Ovary (tissue), 9 donors: ENCODE results near the gene FNDC3A. TPM values are rescaled to one million over a fixed set of nuclear protein-coding genes. Genes with fewer than 3 reads are reported as not detected.

Source experiments
- DNase-seq, 5 donors: peaks; one replicate each; pipeline ENCODE4 v3.0.0-alpha.2; 2019 to 2020
- H3K27ac ChIP-seq, 2 donors: fragments of 200-600 bp; one replicate each; pipeline versions ENCODE4 v1.5.1 to v1.8.0; 2019 to 2022
- H3K27me3 ChIP-seq: fragments of 200-600 bp; one replicate; pipeline ENCODE4 v1.8.0; 2022
- H3K36me3 ChIP-seq: fragments of 200-600 bp; sonication (generic); one replicate; pipeline ENCODE4 v1.5.1; 2019
- H3K4me1 ChIP-seq: one replicate; pipeline ENCODE4 v1.8.1; 2013; ENCODE audit warnings: mild to moderate bottlenecking, moderate library complexity; ENCODE audit not compliant: insufficient read depth
- H3K4me3 ChIP-seq: fragments of 200-600 bp; sonication (generic); one replicate; pipeline ENCODE4 v1.5.1; 2017
- H3K9me3 ChIP-seq, 2 donors: fragments of 200-600 bp in 1 of 2; sonication (generic) in 1 of 2; one replicate each; pipeline versions ENCODE4 v1.5.1 to v1.8.1; 2013 to 2019; ENCODE audit warnings: mild to moderate bottlenecking in 1 of 2, moderate library complexity in 1 of 2
- EP300 ChIP-seq: sonication (generic); formaldehyde crosslinking; IDR thresholded peaks from one replicate; pipeline ENCODE4 v1.6.1; 2017; ENCODE audit warnings: antibody characterized with exemption
- POLR2A ChIP-seq: fragments of 450-650 bp; IDR thresholded peaks from one replicate; pipeline ENCODE4 v1.6.1; 2017; ENCODE audit warnings: antibody characterized with exemption, mild to moderate bottlenecking, moderate library complexity
- WGBS, 3 donors: extraction: QIAGEN DNeasy Blood & Tissue Kit in 1 of 3; methylation state at CpG; one replicate each; pipeline versions ENCODE4 v1.1.5 to v1.1.7; 2013 to 2017; 5-methylcytosine and 5-hydroxymethylcytosine counted together
- intact Hi-C, 4 donors: fragments of 100-400 bp; cut with DNase I; formaldehyde crosslinking; loops; one replicate each; pipeline versions ENCODE4 v1.11.0 to v1.15.1; 2022 to 2023
- polyA plus RNA-seq, 2 donors: library from polyadenylated mRNA; stranded (reverse); fragments of 200-250 nt in 1 of 2; fragments of 350-450 nt in 1 of 2; fragmentation: Illumina TruSeq in 1 of 2; extraction: RNeasy Lipid Tissue Mini Kit (QIAGEN cat#74804) in 1 of 2; gene quantifications; one replicate each; pipeline ENCODE4 v1.2.3, GENCODE V29; 2013 to 2014
- total RNA-seq, 7 donors: library from RNA; depleted of rRNA in 2 of 7; stranded (reverse); fragments of >200 nt in 2 of 7; fragmentation: NEBNext Ultra II Directional in 3 of 7; extraction: Animal tissue kit (Norgen Biotek cat#: 25700) in 3 of 7; gene quantifications; one replicate each; pipeline versions ENCODE4 v1.1.0 to v1.2.4, GENCODE V29; 2016 to 2023
- TF ChIP-seq, protein P1 (sequence below), 3 donors: fragments of 450-650 bp in 2 of 3; fragments of 200-600 bp in 1 of 3; IDR thresholded peaks; one replicate each; pipeline versions ENCODE4 v1.5.1 to v1.8.0; 2016 to 2022; ENCODE audit warnings: antibody characterized with exemption in 3 of 3, mild to moderate bottlenecking in 1 of 3
- donor health status: DM: no; HTN: no; CAD: no; lungs with moderate emphysema.
- donor health status: DM: no; HTN: no; CAD: no.
- donor health status: Bipolar disorder and iron deficiency.
- donor health status: DM: yes; HTN: yes; CAD: no.
- donor health status: DM: no; HTN: no; CAD: no.
- donor health status: DM: yes; HTN: yes; CAD: no.

FNDC3A gene
- total and polyA plus RNA-seq, 9 donors: 25.5 to 71.6 (median 58.2) TPM

DNA sequence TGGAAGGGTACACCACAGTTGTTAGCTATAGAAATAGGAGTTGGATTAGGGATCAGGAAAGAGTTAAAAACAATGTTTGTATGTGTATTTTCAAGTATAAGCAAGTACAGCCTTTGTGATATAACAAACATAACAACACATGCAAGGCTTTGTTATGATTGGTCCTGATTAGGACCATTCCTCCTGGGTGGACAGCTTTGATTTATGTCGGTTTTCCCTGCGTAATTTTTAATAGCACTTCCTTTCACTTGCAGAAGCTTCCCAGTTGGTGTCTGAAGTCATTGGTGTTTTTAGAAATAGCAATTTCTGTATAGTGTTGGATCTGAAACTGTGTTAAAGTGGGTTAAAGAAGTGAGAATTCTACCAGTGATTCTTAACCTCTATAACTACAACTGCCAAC lies 10.0 kb downstream of the FNDC3A start:
- no peaks in the 10 kb centered on the region for H3K4me1 ChIP-seq
- intact Hi-C loops: no loop called here
- no peaks in the 10 kb centered on the region for H3K27me3 ChIP-seq
- H3K27ac ChIP-seq: no peak overlapping the region
- no peak for DNase-seq
- TF ChIP-seq POLR2A: no peak
- no peak for TF ChIP-seq EP300
- TF ChIP-seq, protein P1, sequence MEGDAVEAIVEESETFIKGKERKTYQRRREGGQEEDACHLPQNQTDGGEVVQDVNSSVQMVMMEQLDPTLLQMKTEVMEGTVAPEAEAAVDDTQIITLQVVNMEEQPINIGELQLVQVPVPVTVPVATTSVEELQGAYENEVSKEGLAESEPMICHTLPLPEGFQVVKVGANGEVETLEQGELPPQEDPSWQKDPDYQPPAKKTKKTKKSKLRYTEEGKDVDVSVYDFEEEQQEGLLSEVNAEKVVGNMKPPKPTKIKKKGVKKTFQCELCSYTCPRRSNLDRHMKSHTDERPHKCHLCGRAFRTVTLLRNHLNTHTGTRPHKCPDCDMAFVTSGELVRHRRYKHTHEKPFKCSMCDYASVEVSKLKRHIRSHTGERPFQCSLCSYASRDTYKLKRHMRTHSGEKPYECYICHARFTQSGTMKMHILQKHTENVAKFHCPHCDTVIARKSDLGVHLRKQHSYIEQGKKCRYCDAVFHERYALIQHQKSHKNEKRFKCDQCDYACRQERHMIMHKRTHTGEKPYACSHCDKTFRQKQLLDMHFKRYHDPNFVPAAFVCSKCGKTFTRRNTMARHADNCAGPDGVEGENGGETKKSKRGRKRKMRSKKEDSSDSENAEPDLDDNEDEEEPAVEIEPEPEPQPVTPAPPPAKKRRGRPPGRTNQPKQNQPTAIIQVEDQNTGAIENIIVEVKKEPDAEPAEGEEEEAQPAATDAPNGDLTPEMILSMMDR (IDR thresholded peaks at IDR 0.05): no peak
- no peak overlapping the region for H3K4me3 ChIP-seq
- no peaks in the 10 kb centered on the region for H3K9me3 ChIP-seq
- 8 to 19% (median 15%) methylated on average over 2 of the region's 2 CpGs for WGBS, 3 donors
- H3K36me3 ChIP-seq: no peaks in the 10 kb centered on the region

DNA sequence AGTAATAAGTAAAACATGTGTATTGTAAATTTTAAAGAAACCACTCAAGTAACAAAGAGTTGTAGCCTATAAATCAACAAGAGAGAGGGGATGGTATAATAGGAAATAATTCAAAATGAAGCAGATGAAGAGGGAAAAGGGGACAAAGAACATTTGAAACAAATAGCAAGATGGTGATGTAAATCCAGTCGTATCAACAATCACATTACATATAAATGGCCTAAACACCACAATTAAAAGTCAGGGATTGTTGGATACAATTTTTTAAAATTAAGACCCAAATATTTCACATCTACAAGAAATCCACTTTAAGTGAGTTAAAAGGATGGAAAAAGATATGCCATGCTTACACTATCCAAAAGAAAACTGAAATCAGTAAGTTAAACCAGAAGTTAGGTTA lies 15.2 kb downstream of the FNDC3A start:
- Histone ChIP-seq H3K36me3 (no peaks in the 10 kb centered on the region), H3K4me1 (no peaks in the 10 kb centered on the region), H3K4me3 (no peak overlapping the region), H3K27ac (no peak overlapping the region), H3K9me3 (no peaks in the 10 kb centered on the region), H3K27me3 (no peaks in the 10 kb centered on the region)
- 96 to 98% (median 96%) methylated on average over 1 of the region's 1 CpG for whole genome bisulfite sequencing, 3 donors
- intact Hi-C loops: no loop called here
- TF ChIP-seq, protein P1 (IDR thresholded peaks at IDR 0.05): no peak
- TF ChIP-seq POLR2A (no peak), EP300 (no peak)
- DNase-seq: no peak

DNA sequence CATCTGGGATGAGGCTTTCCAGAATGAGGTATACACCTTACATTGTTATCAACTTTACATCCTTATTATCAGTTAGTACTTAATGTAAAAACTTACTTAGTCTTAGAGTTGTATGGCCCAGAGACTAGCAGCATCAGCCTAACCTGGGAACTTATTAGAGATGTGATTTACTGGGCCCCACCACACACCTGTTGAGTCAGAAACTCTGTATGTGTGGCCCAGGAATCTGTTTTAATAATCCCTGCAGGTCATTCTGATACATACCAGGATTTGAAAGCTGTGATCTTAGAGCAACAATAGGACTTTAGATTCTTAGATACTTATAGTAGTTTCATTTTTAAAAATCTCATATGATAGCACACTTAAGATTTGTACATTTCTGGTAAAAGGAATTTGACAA lies 17.4 kb downstream of the FNDC3A start:
- DNase-seq: no peak
- no peaks in the 10 kb centered on the region for H3K36me3 ChIP-seq
- no peak overlapping the region for H3K27ac ChIP-seq
- no peak overlapping the region for H3K4me3 ChIP-seq
- intact Hi-C loops: no loop called here
- peaks cover 1% of the 10 kb centered on the region for H3K4me1 ChIP-seq
- TF ChIP-seq, protein P1 (IDR thresholded peaks at IDR 0.05): no peak
- TF ChIP-seq POLR2A (no peak), EP300 (no peak)
- H3K9me3 ChIP-seq: no peaks in the 10 kb centered on the region
- no peaks in the 10 kb centered on the region for H3K27me3 ChIP-seq

DNA sequence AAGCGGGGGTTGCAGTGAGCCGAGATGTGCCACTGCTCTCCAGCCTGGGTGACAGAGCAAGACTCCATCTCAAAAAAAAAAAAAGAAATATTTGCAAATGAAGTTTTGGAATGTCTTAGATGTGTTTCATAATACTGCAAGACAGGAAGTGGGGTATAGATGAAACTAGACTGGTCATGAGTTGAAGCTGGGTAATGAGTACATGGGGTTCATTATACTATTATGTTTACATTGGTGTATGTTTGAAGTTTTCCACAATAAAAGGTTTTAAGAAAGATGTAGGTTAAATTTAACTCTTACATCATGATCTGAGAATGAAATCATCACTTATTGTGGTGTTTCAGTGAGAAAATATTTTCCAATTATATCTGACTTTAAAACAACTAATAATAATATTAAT lies 19.0 kb downstream of the FNDC3A start:
- H3K4me1 ChIP-seq: peaks cover 1% of the 10 kb centered on the region
- no peaks in the 10 kb centered on the region for H3K36me3 ChIP-seq
- intact Hi-C loops: no loop called here
- TF ChIP-seq EP300 (no peak), POLR2A (no peak)
- TF ChIP-seq, protein P1 (IDR thresholded peaks at IDR 0.05): no peak
- 98 to 100% (median 100%) methylated on average over 2 of the region's 2 CpGs for WGBS, 3 donors
- no peak overlapping the region for H3K27ac ChIP-seq
- no peak overlapping the region for H3K4me3 ChIP-seq
- no peaks in the 10 kb centered on the region for H3K9me3 ChIP-seq
- DNase-seq: no peak
- no peaks in the 10 kb centered on the region for H3K27me3 ChIP-seq
